NCI-H2107 (cell line): ENCODE results near the gene KRT35.

Source experiments
- DNase-seq: peaks from one replicate; lab custom pipeline; 2025; lab: John Stamatoyannopoulos, UW

KRT35 gene

DNA sequence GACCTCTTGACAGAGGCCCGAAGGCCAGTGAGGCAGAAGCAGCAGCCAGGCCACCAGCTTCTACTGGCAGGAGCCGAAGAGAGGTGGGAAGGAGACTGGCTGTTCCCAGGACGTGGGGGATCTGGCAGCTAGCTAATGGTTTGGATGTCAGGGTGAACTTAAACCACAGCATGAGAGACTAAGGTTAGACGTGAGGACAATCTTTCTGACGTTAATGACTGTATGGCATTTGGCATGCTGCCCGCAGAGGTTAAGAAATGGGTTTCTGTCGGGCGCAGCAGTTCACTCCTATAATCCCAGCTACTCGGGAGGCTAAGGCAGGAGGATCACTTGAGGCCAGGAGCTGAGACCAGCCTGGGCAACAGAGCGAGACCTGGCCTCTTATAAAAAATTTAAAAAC is 30.8 kb upstream of the KRT35 start:
- no peak for DNase-seq

DNA sequence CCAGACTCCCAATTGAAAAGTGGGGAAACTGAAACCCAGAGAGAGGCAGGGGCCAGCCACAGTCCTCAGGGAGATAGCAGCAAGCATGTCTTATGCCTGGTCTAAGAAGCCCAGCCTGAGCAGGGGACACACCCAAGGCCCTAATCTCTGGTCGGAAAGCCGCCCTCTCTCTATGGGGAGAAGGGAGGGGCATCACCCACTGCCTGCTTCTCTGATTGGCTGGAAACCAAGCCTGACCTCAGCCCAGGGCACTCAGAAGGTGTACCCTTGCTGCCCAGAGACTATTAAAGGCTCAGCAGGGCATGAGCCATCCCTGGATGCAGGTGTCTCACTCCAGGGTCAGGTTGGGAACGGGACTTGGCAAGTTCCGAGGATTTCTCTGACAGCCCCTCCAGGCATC is 30.2 kb upstream of the KRT35 start:
- no peak for DNase-seq

DNA sequence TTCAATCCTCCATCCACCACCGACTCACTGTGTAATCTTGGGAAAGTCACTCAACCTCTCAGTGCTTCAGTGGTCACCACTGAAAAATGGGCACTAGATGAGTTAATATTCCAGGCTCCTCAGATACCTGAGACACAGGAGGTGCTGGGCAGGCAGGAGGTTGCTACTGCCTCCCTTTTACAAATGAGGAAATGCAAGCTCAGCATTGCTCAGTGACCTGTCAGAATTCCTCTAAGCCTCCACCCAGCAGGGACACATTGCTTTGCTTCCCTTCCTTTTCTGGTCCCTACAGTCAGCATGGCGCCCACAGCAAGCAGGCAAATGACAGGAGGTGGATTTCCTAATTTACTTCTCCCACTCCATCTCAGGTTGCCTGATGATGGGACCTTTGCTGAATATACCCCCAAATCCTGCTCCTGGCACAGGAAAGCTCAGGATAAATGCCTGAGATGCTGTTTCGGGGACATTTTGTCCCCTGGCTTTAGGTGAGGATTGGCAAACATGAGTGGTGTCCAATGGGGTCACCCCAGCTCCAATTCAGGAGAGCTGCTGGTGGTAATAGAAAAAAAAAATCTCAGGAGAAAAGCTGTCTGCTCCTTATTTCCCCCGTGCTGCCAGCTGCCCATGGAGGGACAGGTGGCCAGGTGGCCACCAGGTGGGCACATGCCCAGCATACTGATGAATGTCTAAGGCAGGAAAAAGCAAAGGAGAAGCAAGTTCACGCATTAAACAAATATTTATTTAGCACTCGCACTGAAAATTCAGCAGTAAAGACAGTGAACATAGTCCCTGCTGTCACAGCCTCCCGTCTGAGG is 29.5 kb upstream of the KRT35 start:
- DNase-seq: no peak

- no peak for DNase-seq
These were observed 26.4 kb upstream of the KRT35 start for GRCh38 chr17:41507315-41507880.

DNA sequence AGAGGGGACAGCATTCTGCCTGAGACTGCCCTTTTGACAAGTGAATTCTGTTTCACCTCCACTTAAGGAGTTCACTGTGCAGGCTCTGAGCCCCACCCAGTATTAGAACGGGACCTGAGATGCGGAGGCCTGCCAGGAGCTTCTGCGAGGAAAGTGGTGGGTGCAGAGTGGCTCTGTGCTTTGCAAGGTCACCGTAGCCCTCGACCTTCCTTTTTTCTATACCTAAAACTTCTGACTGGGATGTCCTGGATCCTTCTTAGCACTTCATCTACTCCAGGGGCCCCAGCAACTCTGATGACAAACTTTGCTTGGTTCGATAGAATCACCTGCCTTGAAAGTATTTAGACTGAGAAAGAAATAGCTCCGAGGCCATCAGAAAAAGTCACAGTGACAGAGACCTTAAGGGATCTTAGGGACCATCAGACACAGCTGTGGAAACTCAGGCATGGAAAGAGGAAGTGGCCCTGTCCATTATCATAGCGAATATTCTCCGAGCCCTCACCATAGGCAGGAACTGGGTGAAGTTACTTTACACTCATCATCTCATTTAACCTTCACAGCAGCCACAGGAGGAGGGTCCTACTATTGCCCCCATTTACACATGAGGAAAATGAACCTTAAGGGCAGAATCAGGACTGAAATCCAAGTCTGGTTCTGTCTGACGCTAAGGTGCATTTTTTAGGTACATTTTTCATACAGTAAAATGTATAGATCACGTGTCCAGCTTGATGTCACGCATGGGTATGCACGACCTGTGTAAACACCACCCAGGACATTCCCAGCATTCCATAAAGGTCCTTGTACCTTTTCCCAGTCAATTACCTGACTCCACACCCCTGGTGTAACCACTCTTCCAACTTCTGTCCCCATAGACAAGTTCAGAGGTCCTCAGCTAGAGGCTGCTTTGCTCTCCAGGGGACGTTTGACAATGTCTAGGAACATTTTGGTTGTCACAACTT is 25.1 kb upstream of the KRT35 start:
- no peak for DNase-seq

GRCh38 chr17:41505007-41505808 is 24.3 kb upstream of the KRT35 start, which contains the start of gene KRT13:
KRT13 (minus strand) TSS chr17:41505612; CDS start chr17:41505550, 62 bp downstream.
- no peak for DNase-seq

DNA sequence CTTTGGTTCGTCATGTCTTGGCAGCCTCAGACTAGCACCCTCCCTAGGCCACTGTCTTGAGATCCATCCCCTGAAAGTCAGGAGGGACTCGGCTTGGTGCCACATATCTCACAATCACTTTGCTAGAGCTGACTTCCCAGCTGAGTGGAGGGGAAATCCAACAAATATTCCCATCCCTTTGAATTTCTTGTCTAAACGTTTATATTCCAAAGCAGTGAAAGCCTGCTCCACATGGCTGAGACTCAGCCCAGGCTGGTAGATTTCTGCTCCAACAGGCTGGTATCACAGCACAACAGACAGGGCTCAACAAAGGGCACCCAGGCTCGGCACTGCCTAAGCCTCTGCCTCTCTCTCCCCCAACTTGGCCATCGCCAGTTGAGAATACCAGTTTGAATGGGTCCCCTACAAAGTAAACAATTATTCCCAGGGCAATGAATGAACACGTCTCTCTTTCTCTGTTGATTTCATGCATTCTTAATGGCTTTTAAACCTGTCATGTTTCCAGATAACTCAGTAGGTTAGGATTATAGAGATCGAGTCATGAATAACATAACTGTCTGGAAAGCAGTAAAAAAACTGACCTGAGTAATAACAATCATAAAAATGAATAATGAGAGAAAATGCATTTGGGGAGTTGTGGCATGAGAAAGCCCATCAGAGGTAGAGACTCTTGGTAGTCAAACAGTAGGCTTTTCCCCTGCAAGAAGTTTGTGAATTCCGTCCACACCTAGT is 23.5 kb upstream of the KRT35 start:
- no peak for DNase-seq

DNA sequence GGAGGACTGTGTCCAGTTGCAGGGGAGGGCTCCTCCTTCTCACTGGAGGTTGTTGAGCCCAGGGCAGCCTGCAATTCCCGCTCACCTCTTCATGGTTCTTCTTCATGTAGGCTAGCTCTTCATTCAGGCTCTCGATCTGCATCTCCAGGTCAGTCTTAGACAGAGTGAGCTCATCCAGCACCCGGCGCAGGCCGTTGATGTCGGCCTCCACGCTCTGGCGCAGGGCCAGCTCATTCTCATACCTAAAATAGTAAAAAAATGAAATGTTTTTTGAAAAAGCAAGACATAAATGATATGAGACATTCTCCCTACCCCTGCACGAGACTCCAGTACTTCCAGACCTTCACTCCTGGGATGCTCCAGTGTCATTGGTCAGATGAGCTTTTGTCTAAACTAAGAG is 22.3 kb upstream of the KRT35 start:
- DNase-seq: no peak

GRCh38 chr17:41500131-41500911 is 19.4 kb upstream of the KRT35 start:
- no peak for DNase-seq

- no peak for DNase-seq
These were observed 18.8 kb upstream of the KRT35 start for GRCh38 chr17:41499714-41500113.

GRCh38 chr17:41498276-41498675 is 17.3 kb upstream of the KRT35 start:
- DNase-seq: no peak

- peak; percentile 17 for DNase-seq
These were observed 16.0 kb upstream of the KRT35 start for GRCh38 chr17:41496803-41497484.

DNA sequence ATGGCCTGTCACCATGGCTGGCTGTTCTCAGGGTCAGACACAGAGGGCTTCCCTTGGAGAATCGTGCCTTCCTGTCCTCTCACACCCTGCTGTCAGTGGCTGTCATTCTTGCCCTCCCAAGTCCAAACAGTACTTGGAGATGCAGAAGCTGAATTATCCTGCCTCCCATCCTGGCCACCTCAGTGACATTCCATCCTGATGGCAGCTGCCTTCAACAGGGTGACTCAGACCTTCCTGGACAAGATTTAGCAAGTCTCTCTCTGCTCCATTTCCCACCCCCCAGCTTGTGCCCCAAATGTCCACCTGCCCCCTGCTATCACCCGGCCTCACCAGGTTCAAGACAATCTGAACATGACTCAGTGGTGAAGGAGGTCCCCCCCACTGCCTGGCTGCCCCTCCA is 13.6 kb upstream of the KRT35 start:
- no peak for DNase-seq

DNA sequence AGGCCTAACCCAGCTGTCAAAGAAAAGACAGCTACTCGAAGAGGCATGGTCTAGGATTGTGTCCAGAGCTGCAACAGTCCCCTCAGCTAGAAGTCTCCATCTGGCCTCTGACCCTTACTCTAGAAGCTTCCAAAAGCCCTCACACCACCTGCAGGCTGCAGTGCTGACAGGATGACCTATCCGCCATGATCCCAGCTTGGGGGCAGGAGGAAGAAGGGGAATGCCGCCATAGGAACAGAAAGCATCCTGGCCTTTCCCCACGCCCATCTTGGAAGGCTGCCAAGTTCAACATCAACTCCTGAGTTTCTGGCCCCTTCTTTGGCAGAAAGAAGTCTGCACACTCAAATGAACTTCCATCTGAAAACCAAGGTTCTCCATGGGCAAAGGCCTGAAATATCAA is 11.8 kb upstream of the KRT35 start:
- DNase-seq: no peak

DNA sequence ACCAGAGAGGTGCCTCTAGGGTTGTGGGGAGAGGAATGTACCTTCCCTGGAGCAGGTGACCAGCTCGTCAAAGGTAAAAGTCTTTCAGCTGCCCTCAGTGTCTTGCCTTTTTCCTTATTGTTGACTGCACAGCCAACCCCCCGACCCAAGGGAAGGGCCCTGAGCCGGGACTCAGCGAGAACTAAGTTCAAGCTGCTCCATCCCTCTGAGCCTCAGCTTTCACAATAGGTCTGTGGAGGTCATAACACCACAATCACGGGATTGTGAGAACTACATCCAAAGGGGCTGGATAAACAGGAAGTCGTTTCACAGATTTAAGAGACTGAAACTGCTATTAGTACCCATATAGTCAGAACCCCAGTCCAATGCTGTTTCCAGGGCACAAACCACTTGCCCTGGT is 11.4 kb upstream of the KRT35 start:
- DNase-seq: no peak

DNA sequence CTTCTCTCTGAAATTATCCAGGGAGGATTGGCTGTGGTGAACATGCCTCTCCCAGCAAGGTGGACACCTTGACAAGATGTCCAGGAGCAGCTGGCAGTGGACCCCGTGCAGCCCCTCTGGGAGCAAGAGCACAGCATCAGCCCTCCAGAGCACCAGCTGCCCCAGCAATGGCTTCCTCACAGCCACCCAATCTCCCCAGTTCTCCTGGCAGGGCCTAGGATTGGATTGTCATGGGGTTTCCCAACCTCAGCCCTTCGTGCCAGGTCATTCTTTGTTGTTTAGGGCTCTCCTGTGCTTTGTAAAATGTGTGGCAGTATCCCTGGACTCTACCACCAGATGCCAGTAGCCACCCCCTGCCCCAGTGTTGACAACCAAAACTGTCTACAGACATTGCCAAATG is 10.5 kb upstream of the KRT35 start:
- DNase-seq: no peak

- no peak for DNase-seq
These were observed 9.3 kb upstream of the KRT35 start for GRCh38 chr17:41490000-41490990.

- no peak for DNase-seq
These were observed 8.6 kb upstream of the KRT35 start, which contains the start of gene KRT36 for GRCh38 chr17:41489531-41489930. KRT36 (minus strand) TSS chr17:41489910; CDS start chr17:41489864, 46 bp downstream.
